PFSK-1 (cell line): ENCODE results near the gene KDM1A.

Experiments
- FOXP2 ChIP-seq: optimal IDR thresholded peaks from 2 replicates; pipeline ENCODE3; 2011; ENCODE audit warnings: borderline replicate concordance, control low read depth, inconsistent platforms; ENCODE audit not compliant: insufficient read depth; ENCODE audit errors: extremely low read length, extremely low read depth
- POLR2AphosphoS5 ChIP-seq: IDR thresholded peaks from 2 replicates; pipeline ENCODE4 v1.6.1; 2012; ENCODE audit warnings: low read depth, mild to moderate bottlenecking, control low read depth, low read length, moderate library complexity
- SIN3A ChIP-seq: IDR thresholded peaks from 2 replicates; pipeline ENCODE4 v1.6.1; 2012; ENCODE audit warnings: mild to moderate bottlenecking, low read length, moderate library complexity, borderline replicate concordance; ENCODE audit not compliant: insufficient read depth
- TAF1 ChIP-seq: IDR thresholded peaks from 2 replicates; pipeline ENCODE4 v1.6.1; 2012; ENCODE audit warnings: low read length, control low read depth, borderline replicate concordance; ENCODE audit not compliant: insufficient read depth
- TF ChIP-seq, protein P1 (sequence below), 2 experiments: IDR thresholded peaks; 2 replicates each; pipeline versions ENCODE4 v1.6.1 to v1.8.0; 2011 to 2012; ENCODE audit warnings: low read depth in 2 of 2, low read length in 2 of 2, control low read depth in 1 of 2, inconsistent platforms in 1 of 2, mild to moderate bottlenecking in 1 of 2, moderate library complexity in 1 of 2; ENCODE audit not compliant: insufficient read depth in 1 of 2

DNA sequence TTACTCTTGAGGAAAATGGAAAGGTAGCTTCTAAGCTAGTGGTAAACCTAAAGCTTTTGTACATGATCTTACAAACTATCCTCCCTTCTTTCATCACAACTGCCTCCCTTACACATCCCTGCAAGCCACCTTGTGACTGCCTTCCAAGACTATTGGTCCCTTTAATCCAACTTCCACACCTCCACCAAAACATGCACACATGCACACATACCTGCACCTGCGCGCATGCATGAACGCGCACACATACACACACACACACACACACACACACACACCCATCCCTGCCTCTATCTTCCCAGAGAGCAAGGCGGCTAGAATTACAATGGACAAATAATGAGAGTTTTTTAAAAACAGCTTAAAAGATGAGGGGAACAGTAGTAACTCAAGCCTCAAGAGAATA is 91.1 kb downstream of the KDM1A start:
- TF ChIP-seq POLR2AphosphoS5 (no peak), TAF1 (no peak), FOXP2 (no peak), SIN3A (no peak)
- TF ChIP-seq, protein P1, sequence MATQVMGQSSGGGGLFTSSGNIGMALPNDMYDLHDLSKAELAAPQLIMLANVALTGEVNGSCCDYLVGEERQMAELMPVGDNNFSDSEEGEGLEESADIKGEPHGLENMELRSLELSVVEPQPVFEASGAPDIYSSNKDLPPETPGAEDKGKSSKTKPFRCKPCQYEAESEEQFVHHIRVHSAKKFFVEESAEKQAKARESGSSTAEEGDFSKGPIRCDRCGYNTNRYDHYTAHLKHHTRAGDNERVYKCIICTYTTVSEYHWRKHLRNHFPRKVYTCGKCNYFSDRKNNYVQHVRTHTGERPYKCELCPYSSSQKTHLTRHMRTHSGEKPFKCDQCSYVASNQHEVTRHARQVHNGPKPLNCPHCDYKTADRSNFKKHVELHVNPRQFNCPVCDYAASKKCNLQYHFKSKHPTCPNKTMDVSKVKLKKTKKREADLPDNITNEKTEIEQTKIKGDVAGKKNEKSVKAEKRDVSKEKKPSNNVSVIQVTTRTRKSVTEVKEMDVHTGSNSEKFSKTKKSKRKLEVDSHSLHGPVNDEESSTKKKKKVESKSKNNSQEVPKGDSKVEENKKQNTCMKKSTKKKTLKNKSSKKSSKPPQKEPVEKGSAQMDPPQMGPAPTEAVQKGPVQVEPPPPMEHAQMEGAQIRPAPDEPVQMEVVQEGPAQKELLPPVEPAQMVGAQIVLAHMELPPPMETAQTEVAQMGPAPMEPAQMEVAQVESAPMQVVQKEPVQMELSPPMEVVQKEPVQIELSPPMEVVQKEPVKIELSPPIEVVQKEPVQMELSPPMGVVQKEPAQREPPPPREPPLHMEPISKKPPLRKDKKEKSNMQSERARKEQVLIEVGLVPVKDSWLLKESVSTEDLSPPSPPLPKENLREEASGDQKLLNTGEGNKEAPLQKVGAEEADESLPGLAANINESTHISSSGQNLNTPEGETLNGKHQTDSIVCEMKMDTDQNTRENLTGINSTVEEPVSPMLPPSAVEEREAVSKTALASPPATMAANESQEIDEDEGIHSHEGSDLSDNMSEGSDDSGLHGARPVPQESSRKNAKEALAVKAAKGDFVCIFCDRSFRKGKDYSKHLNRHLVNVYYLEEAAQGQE (IDR thresholded peaks at IDR 0.05; ENCODE audit: insufficient read depth in 1 of 2, low read depth in 2 of 2, low read length in 2 of 2), result no peak
